IMR-90 (cell line): ENCODE measurements around the gene AVP. TPM values are rescaled to one million over a fixed set of nuclear protein-coding genes. Genes with fewer than 3 reads are reported as not detected.

ENCODE experiments used
- ATAC-seq: fragments of 200-7000 bp; cut with Tn5 transposase; 2 replicates; pipeline ENCODE4 v1.9.1; 2020; ENCODE audit warnings: low read depth, mild to moderate bottlenecking, moderate library complexity
- BruUV-seq: library from RNA; stranded (reverse); fragments of 400-500 nt; replicated peaks from 2 replicates; lab custom pipeline; 2021; lab: Mats Ljungman, UMichigan
- CTCF ChIA-PET: fragments of 300-600 bp; formaldehyde crosslinking; extraction: SDS; loops from one replicate; lab custom pipeline; 2021; ENCODE audit warnings: antibody characterized with exemption; lab: Yijun Ruan, JAX
- POLR2A ChIA-PET: fragments of 300-600 bp; sonication (Branson Sonifier 250); formaldehyde crosslinking; loops from one replicate; lab custom pipeline; 2022; ENCODE audit warnings: antibody characterized with exemption; ENCODE audit not compliant: unreplicated experiment; lab: Charles Lee
- DNase-seq: peaks from one replicate; pipeline ENCODE4 v3.0.0; 2013
- H2AFZ ChIP-seq: replicated peaks from 2 replicates; pipeline ENCODE3; 2013; ENCODE audit warnings: low read length, mild to moderate bottlenecking; ENCODE audit not compliant: poor library complexity
- H2AK5ac ChIP-seq: 2 replicates; pipeline ENCODE4 v1.6.1; 2013; ENCODE audit warnings: low read depth, low read length, inconsistent platforms
- H2AK9ac ChIP-seq: replicated peaks from 2 replicates; pipeline ENCODE3; 2013; ENCODE audit warnings: mild to moderate bottlenecking, low read depth, low read length, moderate library complexity; ENCODE audit not compliant: poor library complexity
- H2BK120ac ChIP-seq: 2 replicates; pipeline ENCODE4 v1.6.1; 2013; ENCODE audit warnings: low read depth, low read length, inconsistent platforms
- H2BK15ac ChIP-seq: 3 replicates; pipeline ENCODE4 v1.6.1; 2013; ENCODE audit warnings: low read depth, low read length, inconsistent platforms
- H2BK20ac ChIP-seq: 2 replicates; pipeline ENCODE4 v1.6.1; 2013; ENCODE audit warnings: low read depth, mild to moderate bottlenecking, inconsistent platforms, low read length, moderate library complexity
- H2BK5ac ChIP-seq: 2 replicates; pipeline ENCODE4 v1.6.1; 2013; ENCODE audit warnings: mild to moderate bottlenecking, low read depth, low read length, inconsistent platforms; ENCODE audit not compliant: poor library complexity, severe bottlenecking
- H3K14ac ChIP-seq: replicated peaks from 2 replicates; pipeline ENCODE4 v1.6.1; 2013; ENCODE audit warnings: low read depth, low read length, inconsistent platforms
- H3K18ac ChIP-seq: 2 replicates; pipeline ENCODE4 v1.6.1; 2013; ENCODE audit warnings: low read depth, low read length, control low read depth
- H3K23ac ChIP-seq: 2 replicates; pipeline ENCODE4 v1.6.1; 2013; ENCODE audit warnings: low read depth, low read length, inconsistent platforms
- H3K27ac ChIP-seq: 2 replicates; pipeline ENCODE4 v1.5.1; 2013; ENCODE audit warnings: mild to moderate bottlenecking, control low read depth, low read length; ENCODE audit not compliant: insufficient read depth
- H3K27me3 ChIP-seq: 2 replicates; pipeline ENCODE4 v1.6.1; 2013; ENCODE audit warnings: low read length; ENCODE audit not compliant: control insufficient read depth, insufficient read depth
- H3K36me3 ChIP-seq: 2 replicates; pipeline ENCODE4 v1.6.1; 2013; ENCODE audit warnings: low read length, mixed read lengths; ENCODE audit not compliant: control insufficient read depth, insufficient read depth
- H3K4ac ChIP-seq: 2 replicates; pipeline ENCODE4 v1.6.1; 2013; ENCODE audit warnings: low read depth, low read length, inconsistent platforms
- H3K4me1 ChIP-seq: 2 replicates; pipeline ENCODE4 v1.6.1; 2013; ENCODE audit warnings: low read length, mixed read lengths; ENCODE audit not compliant: control insufficient read depth, insufficient read depth
- H3K4me2 ChIP-seq: 2 replicates; pipeline ENCODE4 v1.6.1; 2013; ENCODE audit warnings: low read depth, mild to moderate bottlenecking, control low read depth, low read length, moderate library complexity
- H3K4me3 ChIP-seq: 2 replicates; pipeline ENCODE4 v1.5.1; 2013; ENCODE audit warnings: low read depth, mild to moderate bottlenecking, control low read depth, low read length, moderate library complexity; ENCODE audit not compliant: insufficient read depth
- H3K56ac ChIP-seq: 2 replicates; pipeline ENCODE4 v1.6.1; 2013; ENCODE audit warnings: low read length, inconsistent platforms; ENCODE audit not compliant: insufficient read depth; ENCODE audit errors: extremely low read depth
- H3K79me1 ChIP-seq, 2 experiments: 2 replicates each; pipeline ENCODE4 v1.6.1; 2013; ENCODE audit warnings: low read length in 2 of 2, inconsistent platforms in 1 of 2, low read depth in 1 of 2
- H3K9ac ChIP-seq: 2 replicates; pipeline ENCODE4 v1.6.1; 2013; ENCODE audit warnings: low read depth, low read length, control low read depth
- H3K9me1 ChIP-seq: 2 replicates; pipeline ENCODE4 v1.6.1; 2013; ENCODE audit warnings: low read length, inconsistent platforms; ENCODE audit not compliant: insufficient read depth
- H3K9me3 ChIP-seq: 2 replicates; pipeline ENCODE4 v1.6.1; 2013; ENCODE audit warnings: low read length; ENCODE audit not compliant: control insufficient read depth, insufficient read depth
- H4K20me1 ChIP-seq: 2 replicates; pipeline ENCODE4 v1.6.1; 2013; ENCODE audit warnings: low read length, inconsistent platforms; ENCODE audit not compliant: insufficient read depth
- H4K5ac ChIP-seq: 2 replicates; pipeline ENCODE4 v1.6.1; 2013; ENCODE audit warnings: mild to moderate bottlenecking, low read depth, low read length, control low read depth
- H4K8ac ChIP-seq, 2 experiments: 2 replicates each; pipeline ENCODE4 v1.6.1; 2013; ENCODE audit warnings: low read depth in 2 of 2, low read length in 2 of 2, control low read depth in 1 of 2, inconsistent platforms in 1 of 2
- H4K91ac ChIP-seq: 2 replicates; pipeline ENCODE4 v1.6.1; 2013; ENCODE audit warnings: low read depth, low read length, inconsistent platforms; ENCODE audit not compliant: insufficient read depth
- BHLHE40 ChIP-seq: fragments of 150-350 bp; IDR thresholded peaks from 2 replicates; pipeline ENCODE4 v1.6.1; 2016; ENCODE audit warnings: mild to moderate bottlenecking, low read depth, low read length
- CEBPB ChIP-seq: IDR thresholded peaks from 2 replicates; pipeline ENCODE4 v1.6.1; 2012; ENCODE audit warnings: low read depth, low read length, improper control_type of control experiment
- CTCF ChIP-seq: conservative IDR thresholded peaks from 2 replicates; pipeline ENCODE4 v1.5.1; 2012; ENCODE audit warnings: mild to moderate bottlenecking, low read depth, low read length, improper control_type of control experiment
- ELK1 ChIP-seq: fragments of 150-350 bp; IDR thresholded peaks from 2 replicates; pipeline ENCODE4 v1.6.1; 2016; ENCODE audit warnings: low read depth, mild to moderate bottlenecking, low read length, moderate library complexity, borderline replicate concordance
- FOS ChIP-seq: fragments of 150-350 bp; IDR thresholded peaks from 2 replicates; pipeline ENCODE4 v1.6.1; 2016; ENCODE audit warnings: low read depth, low read length
- MAFK ChIP-seq: IDR thresholded peaks from 2 replicates; pipeline ENCODE4 v1.6.1; 2012; ENCODE audit warnings: low read depth, low read length, improper control_type of control experiment
- MAZ ChIP-seq: IDR thresholded peaks from 2 replicates; pipeline ENCODE4 v1.6.1; 2012; ENCODE audit warnings: low read depth, mild to moderate bottlenecking, low read length, improper control_type of control experiment, moderate library complexity, borderline replicate concordance
- MXI1 ChIP-seq: IDR thresholded peaks from 2 replicates; pipeline ENCODE4 v1.6.1; 2012; ENCODE audit warnings: low read depth, mild to moderate bottlenecking, low read length, moderate library complexity, borderline replicate concordance
- NFE2L2 ChIP-seq: fragments of 150-350 bp; IDR thresholded peaks from 2 replicates; pipeline ENCODE4 v1.6.1; 2016; ENCODE audit warnings: low read depth, mild to moderate bottlenecking, low read length
- RAD21 ChIP-seq: IDR thresholded peaks from 2 replicates; pipeline ENCODE4 v1.6.1; 2012; ENCODE audit warnings: low read length, improper control_type of control experiment
- RFX5 ChIP-seq: IDR thresholded peaks from 2 replicates; pipeline ENCODE4 v1.8.0; 2012; ENCODE audit warnings: low read depth, mild to moderate bottlenecking, low read length, moderate library complexity
- SMC3 ChIP-seq: fragments of 150-350 bp; IDR thresholded peaks from 2 replicates; pipeline ENCODE4 v1.6.1; 2016; ENCODE audit warnings: low read depth, mild to moderate bottlenecking, antibody characterized with exemption, low read length, moderate library complexity
- USF2 ChIP-seq: fragments of 150-350 bp; IDR thresholded peaks from 2 replicates; pipeline ENCODE4 v1.6.1; 2017; ENCODE audit warnings: mild to moderate bottlenecking, antibody characterized with exemption, low read length, low read depth
- WGBS, 2 experiments: methylation state at CpG; one replicate each; pipeline versions ENCODE4 v1.1.5 to v1.1.7; 2013; ENCODE audit warnings: missing lambda C conversion rate in 2 of 2; ENCODE audit not compliant: insufficient read length in 1 of 2; ENCODE audit errors: extremely low coverage in 2 of 2; 5-methylcytosine and 5-hydroxymethylcytosine counted together
- dilution Hi-C: fragments of 300-500 bp; cut with HindIII; formaldehyde crosslinking; loops from one replicate; pipeline ENCODE4 v1.14.3; 2018; ENCODE audit warnings: low sequenced_read_pairs; ENCODE audit not compliant: unreplicated experiment
- in situ Hi-C: fragments of 300-500 bp; cut with MboI; formaldehyde crosslinking; loops from 3 replicates; pipeline ENCODE4 v1.14.3; 2019; ENCODE audit warnings: low sequenced_read_pairs, inconsistent platforms, mixed read lengths
- intact Hi-C: fragments of 100-400 bp; cut with micrococcal nuclease; formaldehyde crosslinking; loops from 2 replicates; pipeline ENCODE4 v1.10.0; 2022
- polyA plus RNA-seq, 3 experiments: library from polyadenylated mRNA; depleted of rRNA; stranded (reverse); fragments of >200 nt; gene quantifications; 2 replicates each; pipeline ENCODE4 v1.2.3, GENCODE V29; 2012; ENCODE audit warnings: low replicate concordance in 1 of 3
- total RNA-seq: library from RNA; depleted of rRNA; stranded (reverse); fragments of >200 nt; gene quantifications from 2 replicates; pipeline ENCODE4 v1.2.3, GENCODE V29; 2012

Gene AVP
- total and polyA plus RNA-seq, 2 of the 4 experiments (the other 2 are of a cell fraction), result not detected

- no TSS peak for BruUV-seq
- CTCF ChIA-PET, result no interaction called here
- 0 out of 2 replicates have a peak, but pooled peaks cover 4% of the 10 kb centered on the region for H3K9me1 ChIP-seq
- H3K9me3 ChIP-seq, result no peaks in the 10 kb centered on the region
- H4K20me1 ChIP-seq, result no peaks in the 10 kb centered on the region
- H3K4me1 ChIP-seq, result peaks cover 6% of the 10 kb centered on the region; the same call in 1 of the 2 replicates
- POLR2A ChIA-PET, result no interaction called here
- H2BK120ac ChIP-seq, result no peak overlapping the region
- H2BK5ac ChIP-seq, result no peak overlapping the region
- TF ChIP-seq RFX5, result no peak
- no peak for TF ChIP-seq MAZ
- no peak for TF ChIP-seq FOS
- no peak for TF ChIP-seq BHLHE40
- TF ChIP-seq RAD21, result no peak
- TF ChIP-seq CTCF, result no peak
- no peak for TF ChIP-seq SMC3
- no peak for TF ChIP-seq NFE2L2
- no peak for TF ChIP-seq USF2
- no peak for TF ChIP-seq MAFK
- TF ChIP-seq ELK1, result no peak
- TF ChIP-seq CEBPB, result no peak
- no peak for TF ChIP-seq MXI1
- no peak overlapping the region for H4K91ac ChIP-seq
- no peaks in the 10 kb centered on the region for H3K27me3 ChIP-seq
- H3K36me3 ChIP-seq, result peaks cover 52% of the 10 kb centered on the region
- H4K5ac ChIP-seq, result no peak overlapping the region
- no peak overlapping the region for H4K8ac ChIP-seq
- H3K4ac ChIP-seq, result no peak overlapping the region
- ATAC-seq (no peak), DNase-seq (no peak)
- no peak overlapping the region for H3K23ac ChIP-seq
- no peak overlapping the region for H2BK15ac ChIP-seq
- in situ Hi-C loops (no loop called here), intact Hi-C loops (no loop called here), dilution Hi-C loops (no loop called here)
- no peaks in the 10 kb centered on the region for H3K79me1 ChIP-seq
- no peak overlapping the region for H3K18ac ChIP-seq
- WGBS, 2 experiments, result 100% methylated on average over 1 of the region's 4 CpGs; no CpG with 5 or more reads in 1 of the 2 experiments
- H2AK5ac ChIP-seq, result no peak overlapping the region
- no peak overlapping the region for H3K4me3 ChIP-seq
- no peak overlapping the region for H2AK9ac ChIP-seq
- H2BK20ac ChIP-seq, result no peak overlapping the region
- no peak overlapping the region for H2AFZ ChIP-seq
- H3K4me2 ChIP-seq, result no peak overlapping the region
- H3K14ac ChIP-seq, result no peak overlapping the region
- H3K9ac ChIP-seq, result no peak overlapping the region
- no peak overlapping the region for H3K56ac ChIP-seq
- H3K27ac ChIP-seq, result no peak overlapping the region
Measured at GRCh38 chr20:3039426-3039825, 45.1 kb downstream of the AVP start.
